ENCODE measurements around the gene CAPNS1. TPM values are rescaled to one million over a fixed set of nuclear protein-coding genes. Genes with fewer than 3 reads are reported as not detected.

Gene CAPNS1
- total and polyA plus RNA-seq, 7 donors: 464 to 626 (median 484) TPM

GRCh38 chr19:36106991-36107390 is 32.9 kb upstream of the CAPNS1 start:
- no peaks in the 10 kb centered on the region for H3K4me1 ChIP-seq
- no peaks in the 10 kb centered on the region for H3K9me3 ChIP-seq
- H3K4me3 ChIP-seq: no peak overlapping the region
- ATAC-seq: no peak
- intact Hi-C loops (cut with DNase I): no loop called here
- H3K27ac ChIP-seq: no peak overlapping the region
- 92 to 96% (median 94%) methylated on average over 5 of the region's 5 CpGs for WGBS, 3 donors
- DNase-seq: no peak
- H3K27me3 ChIP-seq (ENCODE audit: insufficient read depth in 3 of 3, low read length in 2 of 3): no peaks in the 10 kb centered on the region
- no peak for TF ChIP-seq CTCF (IDR thresholded peaks at IDR 0.05)
- H3K36me3 ChIP-seq (ENCODE audit: insufficient read depth in 1 of 2, low read depth in 1 of 2): peaks cover 0 to 27% of the 10 kb centered on the region in 2 donors

- H3K27ac ChIP-seq: no peak overlapping the region
- H3K9me3 ChIP-seq: no peaks in the 10 kb centered on the region
- ATAC-seq (no peak), DNase-seq (no peak)
- TF ChIP-seq CTCF (IDR thresholded peaks at IDR 0.05): no peak
- intact Hi-C loops (cut with DNase I): no loop called here
- H3K4me1 ChIP-seq: peaks cover 3% of the 10 kb centered on the region
- no peak overlapping the region for H3K4me3 ChIP-seq
- no peaks in the 10 kb centered on the region for H3K27me3 ChIP-seq (ENCODE audit: insufficient read depth in 3 of 3, low read length in 2 of 3)
- peaks cover 0 to 43% of the 10 kb centered on the region in 2 donors for H3K36me3 ChIP-seq (ENCODE audit: insufficient read depth in 1 of 2, low read depth in 1 of 2)
- WGBS, 3 donors: 94 to 97% (median 95%) methylated on average over 3 of the region's 3 CpGs
These were observed 31.2 kb upstream of the CAPNS1 start for GRCh38 chr19:36108684-36109083.

GRCh38 chr19:36110487-36111199 is 29.2 kb upstream of the CAPNS1 start, which contains the start of gene OVOL3:
Gene OVOL3 (plus strand): TSS chr19:36111143. CDS start chr19:36111203, 60 bp downstream.
- intact Hi-C loops (cut with DNase I): loop anchor here (5.0 to 10.0 kb wide), 2 partner anchors 53 to 116 kb away; partner anchors contain the start of gene SDHAF1 (in 1 of the 2)
- no peak for TF ChIP-seq CTCF (IDR thresholded peaks at IDR 0.05)

GRCh38 chr19:36111200-36111539 is 28.7 kb upstream of the CAPNS1 start:
- 68 to 71% (median 69%) methylated on average over 13 of the region's 13 CpGs for WGBS, 3 donors
- intact Hi-C loops (cut with DNase I): loop anchor here (5.0 to 10.0 kb wide), 2 partner anchors 54 to 116 kb away; partner anchors contain the start of gene SDHAF1 (in 1 of the 2)
- DNase-seq (no peak), ATAC-seq (no peak)
- H3K27ac ChIP-seq: no peak overlapping the region
- H3K27me3 ChIP-seq (ENCODE audit: insufficient read depth in 3 of 3, low read length in 2 of 3): no peaks in the 10 kb centered on the region
- H3K4me1 ChIP-seq: peaks cover 12% of the 10 kb centered on the region
- no peak overlapping the region for H3K4me3 ChIP-seq
- TF ChIP-seq CTCF (IDR thresholded peaks at IDR 0.05): no peak
- peaks cover 0 to 39% of the 10 kb centered on the region in 2 donors for H3K36me3 ChIP-seq (ENCODE audit: insufficient read depth in 1 of 2, low read depth in 1 of 2)
- no peaks in the 10 kb centered on the region for H3K9me3 ChIP-seq

More at GRCh38 chr19:36110487-36111199, 29.2 kb upstream of the CAPNS1 start, which contains the start of gene OVOL3:
- Histone ChIP-seq H3K4me3 (no peak within 1 kb of the TSS), H3K36me3 (ENCODE audit: insufficient read depth in 1 of 2, low read depth in 1 of 2) (peaks cover 0 to 39% of the 10 kb centered on the region in 2 donors), H3K4me1 (peaks cover 8% of the 10 kb centered on the region), H3K27me3 (ENCODE audit: insufficient read depth in 3 of 3, low read length in 2 of 3) (no peaks in the 10 kb centered on the region), H3K27ac (no peak within 1 kb of the TSS), H3K9me3 (no peaks in the 10 kb centered on the region)
- no peak for DNase-seq
- no peak for ATAC-seq
- WGBS, 3 donors: 43 to 88% (median 86%) methylated on average over 1 of the region's 1 CpG
